ENCODE results near the gene OSBPL5.

The OSBPL5 gene

GRCh38 chr11:3197044-3197695 is 32.1 kb upstream of the OSBPL5 start:
- DNase-seq = no peak

DNA sequence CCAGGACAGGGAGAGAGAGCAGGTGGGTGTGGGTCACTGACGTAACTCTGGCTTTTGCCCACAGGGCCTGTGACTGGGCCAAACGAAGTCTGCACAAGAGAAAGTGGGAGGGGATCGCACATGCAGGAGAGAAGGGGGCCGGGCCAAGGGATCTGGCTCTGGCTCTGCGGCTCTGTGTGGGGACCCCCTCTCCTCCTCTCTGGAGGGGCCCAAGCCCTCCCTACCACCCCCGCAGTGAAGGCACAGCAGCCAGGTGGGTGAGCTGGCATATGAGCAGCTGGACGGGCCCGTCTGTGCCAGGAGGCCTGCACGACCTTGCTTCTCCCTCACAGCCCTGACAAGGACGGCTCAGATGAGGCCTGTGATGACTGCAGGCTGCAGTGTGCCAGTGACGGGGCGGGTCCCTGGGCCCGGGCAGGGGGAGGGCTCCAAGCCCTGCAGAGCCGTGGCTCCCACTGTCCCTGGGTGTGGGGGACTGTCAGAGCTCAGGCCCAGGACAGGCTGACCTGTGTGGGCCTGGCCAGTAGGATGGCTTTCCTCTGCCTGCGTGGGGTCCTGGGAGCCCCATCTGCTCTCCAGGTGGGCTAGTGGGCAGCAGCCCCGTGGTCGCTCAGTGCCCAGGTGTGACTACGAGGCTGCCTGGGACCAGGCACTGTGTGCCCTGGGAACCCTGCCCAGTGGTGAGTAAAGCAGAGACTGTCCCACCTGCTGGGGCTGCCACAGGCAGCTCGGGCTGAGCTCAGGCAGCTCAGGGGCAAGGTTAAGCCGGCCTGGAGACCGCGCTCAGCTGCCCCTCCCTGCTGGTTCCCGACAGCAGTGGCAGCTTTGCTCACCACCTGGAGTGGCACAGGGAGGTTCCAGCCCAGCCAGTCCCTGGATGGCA is 31.3 kb upstream of the OSBPL5 start:
- no peak for DNase-seq

- DNase-seq = no peak
Measured at GRCh38 chr11:3195251-3196160, 30.4 kb upstream of the OSBPL5 start.

DNA sequence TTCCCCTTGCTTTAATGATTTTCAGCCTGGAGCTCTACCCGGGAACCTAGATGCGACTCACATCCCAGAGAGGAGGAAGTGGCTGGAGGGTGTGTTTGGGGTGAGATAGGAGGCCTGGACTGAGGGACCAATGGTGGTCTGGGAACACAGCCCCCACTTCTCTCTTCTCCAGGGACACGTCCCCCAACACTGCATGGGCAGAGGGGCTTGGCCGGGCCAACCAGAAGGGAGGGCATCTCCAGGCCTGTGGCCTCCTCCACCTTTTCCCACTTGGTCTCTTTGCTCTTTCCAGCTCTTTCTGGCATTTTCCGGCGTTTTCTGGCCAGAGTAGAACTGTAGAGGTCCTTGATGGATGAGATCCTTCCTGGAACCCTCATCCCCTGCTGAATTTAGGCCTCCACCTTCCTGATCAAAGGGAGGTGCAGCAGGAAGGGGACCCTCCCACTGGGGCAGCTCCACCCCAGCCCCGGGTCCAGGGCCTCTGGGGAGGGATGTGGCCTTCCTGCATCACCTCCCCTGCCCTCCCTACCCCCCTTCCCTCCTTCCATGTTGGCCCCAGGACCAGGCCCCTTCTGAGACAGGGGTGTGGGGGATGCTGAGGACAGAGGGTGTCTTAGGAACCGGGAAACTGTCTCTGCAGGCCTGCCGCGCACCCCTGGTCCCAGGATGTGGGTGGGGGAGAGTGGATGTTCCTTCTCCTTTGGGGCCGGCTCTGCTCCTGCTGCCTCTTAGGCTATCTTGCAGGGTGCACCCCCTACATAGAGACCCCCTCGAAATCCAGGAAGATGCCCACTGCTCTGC is 29.1 kb upstream of the OSBPL5 start:
- no peak for DNase-seq

- DNase-seq = no peak
Measured at GRCh38 chr11:3193373-3194015, 28.4 kb upstream of the OSBPL5 start.

DNA sequence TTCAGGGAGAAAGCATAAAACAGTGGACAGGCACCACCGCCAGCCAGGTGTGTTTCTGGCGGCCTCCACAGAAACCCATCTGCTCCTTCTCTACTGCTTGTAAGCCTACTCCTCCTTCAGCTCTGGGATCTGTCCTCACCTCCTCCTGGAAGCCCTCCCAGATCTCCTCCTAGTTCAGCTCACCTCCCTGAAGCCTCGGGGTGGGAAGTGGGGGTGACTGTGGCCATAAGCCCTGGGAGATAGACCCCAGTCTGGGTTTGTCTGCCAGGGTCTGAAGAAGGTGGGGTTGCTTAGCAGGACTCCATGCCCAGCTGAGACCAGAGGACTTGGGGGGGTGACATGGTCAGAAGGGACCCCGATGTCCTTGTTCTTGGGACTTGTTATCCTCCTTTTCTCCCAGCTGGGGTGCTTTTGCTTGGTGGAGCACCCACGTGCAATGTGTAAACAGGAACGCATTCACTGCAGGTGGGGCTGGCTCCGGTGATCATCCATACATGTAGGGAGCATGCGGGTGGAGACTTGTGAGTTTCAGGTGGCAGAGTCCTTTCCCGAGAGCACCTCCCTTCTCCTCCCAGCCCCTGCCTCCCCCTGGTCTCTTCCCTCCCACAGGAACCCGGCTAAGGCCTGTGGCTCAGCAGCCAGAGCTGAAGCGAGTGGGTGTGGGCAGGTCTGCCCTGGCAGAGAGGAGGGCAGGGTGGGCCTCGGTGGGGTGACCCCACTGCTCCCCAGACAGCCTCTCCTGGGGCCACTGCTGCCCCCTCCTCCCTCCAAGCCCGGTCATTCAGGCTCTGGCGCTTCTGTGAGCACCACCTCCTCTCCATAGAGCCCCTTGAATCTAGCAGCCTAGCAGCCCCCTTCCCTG is 27.6 kb upstream of the OSBPL5 start:
- DNase-seq = no peak

- DNase-seq = no peak
Measured at GRCh38 chr11:3191586-3192324, 26.6 kb upstream of the OSBPL5 start.

- DNase-seq = no peak
Measured at GRCh38 chr11:3190600-3190999, 25.5 kb upstream of the OSBPL5 start.

DNA sequence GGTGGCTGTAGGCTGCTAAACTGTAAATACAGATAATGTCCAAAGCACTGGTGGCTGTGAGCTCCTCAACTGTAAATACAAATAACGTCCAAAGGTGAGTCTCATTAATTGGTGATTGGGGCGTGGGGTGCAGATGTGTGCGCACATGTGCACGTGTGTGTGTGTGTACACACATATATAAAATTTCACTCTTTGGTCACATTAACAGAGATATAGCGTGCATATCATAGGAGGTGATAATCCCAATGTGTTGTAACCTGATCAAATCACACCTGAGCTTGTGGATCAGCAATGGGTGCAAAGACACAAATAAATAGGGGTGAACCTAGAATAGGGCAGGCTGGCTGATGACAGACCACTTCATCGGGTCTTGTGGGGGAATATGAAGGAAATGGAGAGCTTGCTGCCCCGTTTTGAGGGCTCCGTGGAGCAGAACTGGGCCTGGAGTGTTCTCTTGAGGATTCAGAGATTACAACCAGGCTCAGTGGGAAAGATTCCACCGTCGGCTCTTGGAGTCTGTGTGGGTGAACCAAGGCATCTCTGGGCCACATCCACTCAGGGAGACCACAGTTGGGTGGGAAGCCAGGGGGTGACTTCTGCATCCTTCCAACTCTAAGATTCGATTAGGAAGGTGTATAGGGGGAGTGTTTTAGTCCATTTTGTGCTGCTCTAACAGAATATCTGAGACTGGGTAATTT is 24.9 kb upstream of the OSBPL5 start:
- no peak for DNase-seq

DNA sequence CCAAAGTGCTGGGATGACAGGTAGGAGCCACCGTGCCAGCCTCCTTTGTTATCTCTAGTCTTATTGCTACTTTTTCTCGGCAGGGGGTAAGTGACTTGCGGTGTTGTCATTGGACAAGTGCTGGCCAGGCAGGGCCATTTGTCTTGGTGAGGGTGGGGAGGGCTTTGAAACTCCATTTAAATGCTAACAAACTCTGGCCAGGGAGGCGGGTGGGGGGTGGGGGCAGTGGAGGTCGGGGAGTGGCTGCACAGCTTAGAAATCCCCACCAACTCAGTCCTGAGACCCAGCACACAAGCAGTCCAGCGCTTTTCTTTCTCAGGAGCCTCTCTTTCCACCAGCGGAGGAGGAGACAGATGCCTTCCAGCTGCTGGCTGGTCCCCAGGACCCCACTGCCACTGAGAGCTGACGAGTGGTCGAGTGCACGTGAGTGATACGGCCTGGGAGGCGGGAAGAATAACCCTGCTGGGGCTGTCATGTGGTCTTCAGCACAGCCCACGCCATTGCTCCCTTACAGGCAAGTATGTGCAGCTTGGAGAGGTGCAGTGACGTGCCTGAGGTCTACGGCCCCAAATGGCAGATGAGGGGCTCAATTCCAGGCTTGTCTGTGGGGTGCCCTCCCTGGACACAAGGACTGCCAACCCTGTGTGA is 24.2 kb upstream of the OSBPL5 start:
- DNase-seq = no peak

DNA sequence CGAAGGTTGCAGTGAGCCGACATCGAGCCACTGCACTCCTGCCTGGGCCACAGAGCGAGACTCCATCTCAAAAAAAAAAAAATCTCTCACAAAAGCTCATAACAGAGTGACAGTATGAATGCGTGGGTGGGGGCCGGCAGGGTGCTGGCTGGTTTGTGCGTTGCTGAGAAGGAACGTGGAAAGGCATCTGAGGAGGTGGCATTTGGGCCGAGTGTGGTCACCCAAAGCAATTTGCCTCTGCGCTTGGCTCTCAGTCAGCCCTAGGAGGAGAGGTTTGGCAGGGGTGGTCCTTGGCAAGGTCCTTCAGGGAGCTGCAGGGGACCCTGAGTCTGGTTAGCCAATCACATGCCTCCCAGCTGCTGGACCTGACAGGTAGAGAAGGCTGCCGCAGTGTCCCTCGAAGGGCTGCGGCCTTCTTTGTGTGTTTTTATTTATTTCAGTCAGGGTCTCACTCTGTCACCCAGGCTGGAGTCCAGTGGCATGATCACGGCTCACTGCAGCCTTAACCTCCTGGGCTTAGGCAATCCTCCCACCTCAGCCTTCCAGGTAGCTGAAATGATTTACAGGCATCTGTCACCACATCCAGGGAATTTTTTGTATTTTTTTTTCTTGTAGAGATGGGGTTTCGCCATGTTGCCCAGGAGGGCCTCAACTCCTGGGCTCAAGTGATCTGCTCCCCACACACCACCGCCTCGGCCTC is 23.5 kb upstream of the OSBPL5 start:
- no peak for DNase-seq

- no peak for DNase-seq
Measured at GRCh38 chr11:3186166-3186953, 21.2 kb upstream of the OSBPL5 start.

GRCh38 chr11:3184732-3185347 is 19.7 kb upstream of the OSBPL5 start:
- DNase-seq = no peak

- no peak for DNase-seq
Measured at GRCh38 chr11:3183523-3183922, 18.4 kb upstream of the OSBPL5 start.

GRCh38 chr11:3182462-3182852 is 17.3 kb upstream of the OSBPL5 start:
- DNase-seq = no peak

DNA sequence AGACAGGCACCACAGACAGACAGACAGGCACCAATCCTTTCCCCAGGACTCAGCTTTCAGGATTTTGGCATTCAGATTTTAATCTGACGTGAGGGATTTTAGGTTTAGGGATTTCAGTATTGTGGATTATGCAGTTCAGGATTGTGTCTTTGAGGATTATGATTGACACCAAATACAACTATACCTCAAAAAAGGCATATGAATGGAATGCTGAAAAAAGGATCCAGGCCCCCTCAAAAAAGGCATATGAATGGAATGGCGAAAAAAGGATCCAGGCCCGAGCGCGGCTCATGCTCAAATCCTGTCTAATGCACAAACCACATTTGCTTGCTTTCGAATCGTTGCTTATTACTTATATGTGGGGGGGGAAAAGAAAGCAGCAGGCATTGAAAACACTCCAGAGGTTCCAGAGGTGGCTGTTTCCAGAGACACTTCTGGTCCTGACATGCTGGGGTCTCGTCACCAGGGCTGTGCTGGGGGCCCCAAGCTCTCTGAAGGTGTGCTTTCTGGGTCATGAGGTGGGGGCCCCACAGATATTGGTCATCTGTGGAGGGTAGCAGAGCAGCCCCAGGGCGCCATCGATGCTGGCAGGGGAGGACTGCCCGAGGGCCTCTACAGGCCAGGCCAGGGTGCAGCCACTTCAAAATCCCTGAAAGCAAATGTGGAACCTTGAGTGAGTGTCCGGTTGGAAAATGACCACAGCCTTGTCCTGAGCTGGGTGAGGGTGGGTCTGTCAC is 16.8 kb upstream of the OSBPL5 start:
- no peak for DNase-seq
